Lower lobe of right lung (tissue), 2 donors: ENCODE results near the gene RGL1. TPM values are rescaled to one million over a fixed set of nuclear protein-coding genes. Genes with fewer than 3 reads are reported as not detected.

Experiments
- ATAC-seq, 2 donors: fragments of 200-7000 bp; cut with Tn5 transposase; one replicate each; pipeline ENCODE4 v1.9.1; 2020 to 2022; ENCODE audit warnings: mild to moderate bottlenecking in 2 of 2, moderate library complexity in 2 of 2
- DNase-seq: peaks from one replicate; pipeline ENCODE4 v3.0.0-alpha.2; 2020
- H3K27ac ChIP-seq: fragments of 200-600 bp; one replicate; pipeline ENCODE4 v1.8.0; 2022
- H3K27me3 ChIP-seq: fragments of 200-600 bp; one replicate; pipeline ENCODE4 v1.8.0; 2022; ENCODE audit warnings: low read depth
- H3K36me3 ChIP-seq: fragments of 200-600 bp; one replicate; pipeline ENCODE4 v1.8.0; 2022; ENCODE audit warnings: mild to moderate bottlenecking
- H3K4me1 ChIP-seq: fragments of 200-600 bp; one replicate; pipeline ENCODE4 v1.8.0; 2022
- H3K4me3 ChIP-seq: fragments of 200-600 bp; one replicate; pipeline ENCODE4 v1.8.0; 2022; ENCODE audit warnings: mild to moderate bottlenecking
- H3K9me3 ChIP-seq: fragments of 200-600 bp; one replicate; pipeline ENCODE4 v1.8.0; 2022
- intact Hi-C: fragments of 100-400 bp; cut with DNase I; formaldehyde crosslinking; loops from one replicate; pipeline ENCODE4 v1.11.0; 2022
- total RNA-seq: library from RNA; stranded (reverse); fragmentation: NEBNext Ultra II Directional; extraction: Animal tissue kit (Norgen Biotek cat#: 25700); gene quantifications from one replicate; pipeline ENCODE4 v1.2.1, GENCODE V29; 2021
- TF ChIP-seq, protein P1 (sequence below): fragments of 200-600 bp; IDR thresholded peaks from one replicate; pipeline ENCODE4 v1.8.0; 2022; ENCODE audit warnings: antibody characterized with exemption, mild to moderate bottlenecking
- donor health status: DM: no; HTN: yes; CAD: no; lungs with severe emphysema.

RGL1 gene
- total RNA-seq, 1 donor from 2014 or later, result 37.6 TPM

DNA sequence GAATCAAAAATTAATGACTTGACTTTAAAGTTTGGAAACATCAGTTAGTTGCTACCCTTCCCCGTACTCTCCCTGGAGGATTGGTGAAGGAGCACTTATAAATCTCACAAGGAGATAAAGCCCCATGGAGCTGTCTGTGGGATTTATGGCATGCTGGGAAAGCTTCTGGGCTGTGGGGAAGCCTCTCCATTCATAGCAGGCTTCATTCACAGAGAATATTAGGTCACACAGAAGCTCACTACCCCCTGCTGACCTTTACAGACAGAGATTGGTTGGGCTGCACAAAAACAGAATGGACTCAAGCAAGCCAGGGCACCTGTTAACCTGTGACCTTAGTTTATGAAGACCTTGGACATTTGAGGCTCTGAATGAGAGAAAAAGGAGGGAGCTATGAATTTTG, 32.1 kb downstream of the RGL1 start:
- H3K27ac ChIP-seq, result no peak overlapping the region
- no peaks in the 10 kb centered on the region for H3K36me3 ChIP-seq
- H3K4me1 ChIP-seq, result peaks cover 29% of the 10 kb centered on the region
- no peak for DNase-seq
- no peaks in the 10 kb centered on the region for H3K27me3 ChIP-seq
- no peak overlapping the region for H3K4me3 ChIP-seq
- intact Hi-C loops, result no loop called here
- no peak for ATAC-seq
- no peaks in the 10 kb centered on the region for H3K9me3 ChIP-seq
- TF ChIP-seq, protein P1, sequence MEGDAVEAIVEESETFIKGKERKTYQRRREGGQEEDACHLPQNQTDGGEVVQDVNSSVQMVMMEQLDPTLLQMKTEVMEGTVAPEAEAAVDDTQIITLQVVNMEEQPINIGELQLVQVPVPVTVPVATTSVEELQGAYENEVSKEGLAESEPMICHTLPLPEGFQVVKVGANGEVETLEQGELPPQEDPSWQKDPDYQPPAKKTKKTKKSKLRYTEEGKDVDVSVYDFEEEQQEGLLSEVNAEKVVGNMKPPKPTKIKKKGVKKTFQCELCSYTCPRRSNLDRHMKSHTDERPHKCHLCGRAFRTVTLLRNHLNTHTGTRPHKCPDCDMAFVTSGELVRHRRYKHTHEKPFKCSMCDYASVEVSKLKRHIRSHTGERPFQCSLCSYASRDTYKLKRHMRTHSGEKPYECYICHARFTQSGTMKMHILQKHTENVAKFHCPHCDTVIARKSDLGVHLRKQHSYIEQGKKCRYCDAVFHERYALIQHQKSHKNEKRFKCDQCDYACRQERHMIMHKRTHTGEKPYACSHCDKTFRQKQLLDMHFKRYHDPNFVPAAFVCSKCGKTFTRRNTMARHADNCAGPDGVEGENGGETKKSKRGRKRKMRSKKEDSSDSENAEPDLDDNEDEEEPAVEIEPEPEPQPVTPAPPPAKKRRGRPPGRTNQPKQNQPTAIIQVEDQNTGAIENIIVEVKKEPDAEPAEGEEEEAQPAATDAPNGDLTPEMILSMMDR, result no peak

DNA sequence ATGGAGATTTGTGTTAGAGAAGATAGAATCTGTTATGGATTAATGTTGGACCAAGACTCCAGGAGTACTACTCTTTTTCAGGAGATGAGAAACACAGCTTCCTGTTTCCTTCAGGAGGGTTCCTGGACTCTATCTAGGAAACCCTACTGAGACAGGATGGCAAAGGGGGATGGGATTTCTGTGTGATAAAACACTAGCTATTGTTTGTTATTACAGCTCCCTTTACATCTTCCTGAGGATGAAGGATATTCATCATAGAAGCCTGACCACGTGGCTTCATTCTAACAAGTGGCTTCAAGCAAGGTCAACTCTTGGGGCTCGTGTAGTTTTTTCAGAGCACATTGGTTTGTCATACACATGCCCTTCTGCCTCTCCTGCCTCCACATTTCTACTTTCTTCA, 33.3 kb downstream of the RGL1 start:
- no peak overlapping the region for H3K4me3 ChIP-seq
- no peak for ATAC-seq
- intact Hi-C loops, result no loop called here
- H3K27ac ChIP-seq, result no peak overlapping the region
- TF ChIP-seq, protein P1, result no peak
- no peaks in the 10 kb centered on the region for H3K27me3 ChIP-seq
- no peak for DNase-seq
- H3K9me3 ChIP-seq, result no peaks in the 10 kb centered on the region
- no peaks in the 10 kb centered on the region for H3K36me3 ChIP-seq
- peaks cover 41% of the 10 kb centered on the region for H3K4me1 ChIP-seq

DNA sequence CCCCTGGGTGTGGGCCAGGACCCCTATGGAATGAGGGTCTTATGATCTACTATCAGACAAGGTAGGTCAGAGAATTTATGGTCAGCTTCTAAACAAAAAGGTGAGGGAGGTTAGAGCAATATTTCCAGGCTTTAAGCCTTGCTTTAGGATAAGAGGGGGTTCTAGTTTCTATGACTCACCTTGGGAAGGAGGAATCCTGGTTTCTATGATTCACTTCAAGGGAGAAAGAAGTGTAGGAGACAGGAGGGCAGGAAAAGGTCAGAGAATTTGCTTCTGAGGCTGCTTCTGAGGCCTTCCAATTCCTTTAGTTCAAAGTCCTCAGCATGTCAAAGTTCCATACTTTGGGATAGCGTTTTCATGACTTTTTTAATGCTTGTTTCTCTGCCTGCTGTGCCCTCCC, 35.2 kb downstream of the RGL1 start:
- peaks cover 41% of the 10 kb centered on the region for H3K4me1 ChIP-seq
- DNase-seq (no peak), ATAC-seq (no peak)
- TF ChIP-seq, protein P1, result no peak
- no peaks in the 10 kb centered on the region for H3K27me3 ChIP-seq
- intact Hi-C loops, result no loop called here
- H3K27ac ChIP-seq, result no peak overlapping the region
- H3K9me3 ChIP-seq, result no peaks in the 10 kb centered on the region
- H3K36me3 ChIP-seq, result no peaks in the 10 kb centered on the region
- H3K4me3 ChIP-seq, result no peak overlapping the region

DNA sequence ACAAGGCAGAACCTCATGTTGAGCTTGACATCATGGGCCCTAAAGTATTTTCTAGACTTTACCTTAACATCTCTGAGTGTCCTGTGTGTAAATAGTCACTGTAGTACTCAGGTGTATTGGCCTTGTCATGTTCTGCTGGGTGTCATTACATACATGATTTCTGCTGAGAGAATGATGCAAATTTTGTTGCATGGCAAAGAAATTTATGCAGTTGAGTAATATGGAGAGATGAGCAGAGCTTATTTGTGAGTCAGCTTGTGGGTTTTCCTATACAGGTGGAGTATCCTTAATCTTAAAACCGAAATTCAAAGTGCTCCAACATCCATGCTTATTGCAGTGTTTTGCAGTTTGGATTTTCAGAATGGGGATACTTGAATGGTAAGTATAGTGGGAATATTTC, 36.6 kb downstream of the RGL1 start:
- Histone ChIP-seq H3K27me3 (no peaks in the 10 kb centered on the region), H3K27ac (peak overlapping the region; percentile 78), H3K4me3 (no peak overlapping the region), H3K4me1 (peaks cover 39% of the 10 kb centered on the region), H3K9me3 (no peaks in the 10 kb centered on the region), H3K36me3 (no peaks in the 10 kb centered on the region)
- ATAC-seq (no peak), DNase-seq (no peak)
- TF ChIP-seq, protein P1, result no peak
- intact Hi-C loops, result no loop called here

DNA sequence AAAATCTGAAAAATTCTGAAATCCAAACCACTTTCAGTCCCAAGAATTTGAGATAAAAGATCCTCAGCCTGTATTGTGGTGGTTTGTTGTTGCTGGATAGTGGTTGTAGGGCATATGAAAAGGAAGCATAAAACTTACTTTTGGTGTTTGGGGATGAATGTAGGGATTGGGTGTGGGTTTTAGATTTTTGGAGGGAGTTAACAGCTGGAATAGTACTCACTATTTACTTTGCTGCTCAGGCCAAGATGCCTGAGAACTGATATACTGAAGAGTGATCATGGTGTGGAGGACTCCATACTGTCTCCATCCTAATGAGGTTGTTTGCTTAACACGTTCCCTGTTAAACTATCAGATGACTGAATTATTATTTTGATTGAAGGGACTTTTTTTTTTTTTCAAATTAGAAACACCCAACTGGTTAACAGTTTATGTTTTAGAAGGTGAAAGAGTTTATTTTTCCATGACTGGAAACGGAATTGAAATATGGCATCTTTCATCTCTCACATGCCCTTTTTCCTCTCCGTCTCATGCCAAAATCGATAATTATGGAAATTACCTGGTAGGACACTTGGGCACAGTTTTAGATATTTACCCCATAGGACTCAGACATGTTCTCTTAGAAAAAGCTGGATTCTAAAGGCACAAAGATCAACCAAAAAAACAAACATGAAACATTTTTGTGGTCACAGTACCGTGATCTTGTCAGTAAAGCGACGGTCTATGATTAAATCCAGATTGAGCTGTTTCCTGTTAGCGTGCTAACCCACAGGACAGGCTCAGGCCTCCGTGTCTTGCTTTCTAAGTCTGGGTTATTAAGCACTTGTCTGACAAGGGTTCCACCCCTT, 37.3 kb downstream of the RGL1 start:
- DNase-seq (no peak), ATAC-seq (peak; percentile 82 to 83)
- H3K27ac ChIP-seq, result peak overlapping the region; percentile 78
- H3K4me3 ChIP-seq, result peak overlapping the region; percentile 33
- H3K27me3 ChIP-seq, result no peaks in the 10 kb centered on the region
- intact Hi-C loops, result no loop called here
- no peaks in the 10 kb centered on the region for H3K9me3 ChIP-seq
- no peaks in the 10 kb centered on the region for H3K36me3 ChIP-seq
- peaks cover 39% of the 10 kb centered on the region for H3K4me1 ChIP-seq
- TF ChIP-seq, protein P1, result no peak
